HG03571 (cell line): ENCODE measurements around the gene LIX1L.

ENCODE experiments used
- ATAC-seq: cut with Tn5 transposase; IDR thresholded peaks from one replicate; pipeline ENCODE4 v1.9.1; 2021; ENCODE audit not compliant: unreplicated experiment

LIX1L gene

DNA sequence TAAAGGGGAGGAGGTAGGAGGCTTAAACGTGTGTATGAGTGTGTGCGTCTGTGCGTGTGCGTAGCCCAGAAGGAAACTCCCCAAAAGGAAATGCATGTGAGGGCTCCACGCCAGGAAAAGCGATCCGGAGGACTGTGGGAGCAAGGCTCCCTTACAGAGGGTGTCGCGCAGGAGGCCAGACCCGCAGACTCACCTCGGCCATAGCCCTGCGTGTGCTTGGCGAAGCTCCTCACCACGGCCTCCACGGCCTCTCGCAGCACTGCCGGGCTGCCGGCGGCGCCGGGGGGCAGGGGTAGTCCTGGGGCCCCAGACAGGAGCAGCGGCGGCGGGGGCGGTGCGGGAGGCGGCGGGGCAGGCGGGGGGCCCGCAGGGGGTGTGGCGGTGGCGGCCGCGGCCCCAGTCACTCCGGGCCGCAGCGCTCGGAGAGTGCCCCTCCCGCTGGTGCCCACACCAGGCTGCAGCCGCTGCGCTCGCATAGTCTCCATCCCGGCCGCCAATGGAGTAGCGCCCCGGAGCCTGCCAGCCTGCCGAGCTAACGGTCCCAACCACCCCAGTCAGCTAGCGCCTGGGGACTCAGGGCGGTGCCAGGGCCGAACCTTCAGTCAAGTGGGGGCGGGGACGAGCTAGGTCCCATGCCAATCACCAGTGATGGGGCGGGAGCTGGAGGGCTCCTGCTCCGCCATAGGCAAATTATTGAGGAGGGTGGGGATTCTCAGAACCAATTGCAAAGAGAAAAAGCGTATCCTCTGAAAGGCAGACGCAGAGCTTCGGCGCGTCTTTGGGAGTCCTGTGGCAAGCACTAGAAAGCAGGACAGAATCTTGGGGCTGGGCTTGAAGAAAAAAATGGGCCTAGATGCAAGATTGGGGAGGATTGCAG lies at the start of gene LIX1L:
Gene LIX1L, minus strand, starts transcription at position 575 of the 877 bp plus-strand sequence. Its CDS starts 90 bp downstream, at position 485.
- ATAC-seq, result peak; percentile 80

DNA sequence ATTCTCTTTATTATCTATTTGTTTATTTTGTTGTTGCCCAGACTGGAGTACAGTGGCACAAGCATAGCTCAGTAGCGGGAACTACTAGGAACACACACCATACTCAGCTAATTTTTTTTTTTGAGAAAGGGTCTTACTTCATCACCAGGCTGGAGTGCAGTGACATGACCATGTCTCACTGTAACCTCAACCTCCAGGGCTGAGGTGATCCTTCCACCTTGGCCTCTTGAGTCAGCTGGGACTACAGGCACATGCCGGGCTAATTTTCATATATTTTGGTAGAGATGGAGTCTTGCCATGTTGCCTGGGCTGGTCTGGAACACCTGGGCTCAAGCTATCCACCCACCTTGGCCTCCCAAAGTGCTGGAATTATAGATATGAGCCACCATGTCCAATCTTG lies 43.9 kb upstream of the LIX1L start:
- no peak for ATAC-seq

DNA sequence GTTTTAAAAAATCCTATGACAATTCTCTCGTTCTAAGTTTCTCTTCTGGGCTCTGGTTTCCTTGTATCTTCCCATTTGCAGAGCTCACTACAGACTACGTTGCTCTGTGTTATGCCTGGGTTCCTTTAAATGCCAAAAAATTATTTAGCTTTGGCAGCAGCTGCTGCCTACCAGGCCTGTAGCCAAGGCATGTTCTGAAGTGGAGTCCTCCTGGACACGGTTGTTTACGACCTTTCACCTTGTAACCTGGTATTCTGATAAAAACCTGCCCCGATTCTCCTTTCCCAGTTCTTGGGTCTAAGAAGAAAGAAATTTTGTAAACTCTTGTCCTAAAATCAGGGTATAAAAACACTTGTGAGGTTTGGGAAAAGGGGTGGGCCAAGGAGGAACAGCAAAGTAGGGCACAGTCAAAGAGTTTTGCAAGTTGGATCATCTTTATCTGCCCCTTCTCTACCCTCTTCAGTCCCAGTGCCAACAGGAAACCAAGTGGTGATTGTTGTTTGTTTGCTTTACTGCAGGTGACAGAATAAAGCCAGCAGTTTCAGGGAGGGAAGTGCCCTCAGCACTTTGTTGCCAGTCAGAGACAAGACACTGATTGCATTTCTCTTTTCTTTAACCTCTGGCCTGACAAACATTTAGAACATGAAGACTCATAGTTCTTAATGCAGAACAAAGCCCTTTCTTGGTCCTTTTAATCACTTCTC lies 41.7 kb upstream of the LIX1L start:
- ATAC-seq, result no peak

DNA sequence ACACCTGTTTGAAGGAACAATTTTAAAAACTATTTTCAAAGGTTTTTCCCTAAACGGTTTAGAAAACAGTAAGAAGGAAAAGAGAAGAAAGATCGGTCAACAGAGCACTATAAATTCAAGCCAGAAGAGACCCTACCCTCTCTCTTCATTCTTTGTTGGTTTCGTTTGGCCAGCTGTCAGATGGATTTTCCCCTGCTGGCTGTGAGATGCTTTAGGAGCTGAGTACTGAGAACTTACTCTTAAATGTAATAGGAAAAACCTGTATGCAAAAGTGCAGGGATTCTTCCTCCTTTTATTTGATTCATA lies 39.9 kb upstream of the LIX1L start:
- ATAC-seq, result no peak

DNA sequence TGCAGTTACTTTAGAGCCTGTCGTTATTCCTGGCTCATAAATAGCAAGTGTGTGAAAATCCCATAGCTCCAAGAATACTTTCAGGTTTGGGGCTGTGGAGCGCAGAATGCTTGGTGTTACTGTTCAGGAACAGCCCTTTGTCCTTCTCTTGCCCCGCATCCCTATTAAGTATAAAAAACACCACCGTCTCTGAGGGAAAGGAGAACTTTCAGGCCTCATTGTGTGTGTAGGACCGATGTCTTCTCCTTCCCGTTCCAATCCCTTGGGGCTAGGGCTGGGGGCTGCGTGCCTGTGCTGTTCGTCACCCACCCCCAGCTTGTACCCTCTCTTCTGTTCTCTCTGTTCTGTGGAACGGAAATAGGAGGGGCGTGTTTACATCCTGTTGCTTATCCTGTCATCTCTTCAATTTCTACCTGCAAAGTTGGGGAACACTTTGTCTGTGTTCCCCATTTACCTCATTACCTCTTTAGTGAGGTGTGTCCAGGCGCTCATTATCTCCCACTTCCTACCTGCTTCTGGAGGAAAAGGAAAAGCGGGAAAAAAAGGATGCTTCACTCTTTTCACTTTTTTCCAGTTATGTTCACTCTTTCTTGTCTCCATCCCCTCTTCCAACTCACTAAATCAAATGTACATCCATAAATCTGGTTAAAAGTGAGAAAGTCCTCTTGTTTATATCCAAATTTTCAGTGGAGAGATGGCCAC lies 39.4 kb upstream of the LIX1L start:
- ATAC-seq, result peak; percentile 21

DNA sequence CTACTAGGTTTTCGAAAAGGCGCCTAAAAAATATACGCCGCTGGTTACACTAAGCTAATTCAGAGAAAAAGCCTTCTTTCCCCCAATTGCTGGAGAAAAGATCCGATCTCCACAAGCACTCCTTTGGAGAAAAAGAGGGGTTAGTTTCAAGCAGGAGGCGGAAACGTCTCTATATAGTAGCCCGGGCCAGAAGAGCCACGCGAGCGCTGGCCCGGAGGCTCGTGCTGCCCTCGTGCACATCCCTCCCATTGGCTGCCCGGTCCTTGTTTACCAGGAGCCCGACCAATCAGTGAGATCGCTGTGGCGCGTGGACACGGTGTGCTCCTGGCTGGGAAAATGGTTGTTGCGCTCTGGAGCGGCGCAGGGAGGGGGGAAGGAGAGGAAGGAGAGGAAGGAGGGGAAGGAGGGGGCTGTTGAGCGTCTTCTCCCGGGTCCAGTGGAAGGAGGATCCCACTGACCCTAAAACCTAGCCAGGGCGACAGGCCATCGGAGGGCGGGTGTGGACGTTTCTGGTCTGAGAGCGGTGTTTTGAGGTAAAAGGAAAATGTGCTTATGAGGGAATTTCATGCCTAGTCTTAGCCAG lies 38.7 kb upstream of the LIX1L start, which contains the start of gene TXNIP:
Gene TXNIP, minus strand, starts transcription at position 147 of the 583 bp plus-strand sequence. CDS start 313 bp downstream, outside the sequence.
- ATAC-seq, result peak; percentile 88

DNA sequence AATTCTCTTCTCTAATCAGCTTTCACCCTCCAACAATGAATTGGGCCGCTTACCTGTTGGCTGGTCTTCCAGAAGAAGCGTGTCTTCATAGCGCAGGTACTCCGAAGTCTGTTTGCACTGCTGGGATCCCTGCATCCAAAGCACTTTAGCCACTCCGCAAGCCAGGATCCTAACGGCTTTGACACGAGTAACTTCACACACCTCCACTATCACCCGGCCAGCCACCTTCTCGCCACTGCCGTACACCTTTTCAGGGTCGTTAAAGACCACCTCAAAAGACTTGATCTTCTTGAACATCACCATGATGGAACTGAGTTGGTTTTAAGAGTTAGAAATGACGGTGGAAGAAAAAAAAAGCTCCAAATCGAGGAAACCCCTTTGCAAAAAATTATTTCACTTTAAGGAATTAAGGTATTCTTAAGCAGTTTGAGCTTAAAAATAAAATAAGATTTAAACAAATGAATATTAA lies 38.2 kb upstream of the LIX1L start:
- no peak for ATAC-seq

DNA sequence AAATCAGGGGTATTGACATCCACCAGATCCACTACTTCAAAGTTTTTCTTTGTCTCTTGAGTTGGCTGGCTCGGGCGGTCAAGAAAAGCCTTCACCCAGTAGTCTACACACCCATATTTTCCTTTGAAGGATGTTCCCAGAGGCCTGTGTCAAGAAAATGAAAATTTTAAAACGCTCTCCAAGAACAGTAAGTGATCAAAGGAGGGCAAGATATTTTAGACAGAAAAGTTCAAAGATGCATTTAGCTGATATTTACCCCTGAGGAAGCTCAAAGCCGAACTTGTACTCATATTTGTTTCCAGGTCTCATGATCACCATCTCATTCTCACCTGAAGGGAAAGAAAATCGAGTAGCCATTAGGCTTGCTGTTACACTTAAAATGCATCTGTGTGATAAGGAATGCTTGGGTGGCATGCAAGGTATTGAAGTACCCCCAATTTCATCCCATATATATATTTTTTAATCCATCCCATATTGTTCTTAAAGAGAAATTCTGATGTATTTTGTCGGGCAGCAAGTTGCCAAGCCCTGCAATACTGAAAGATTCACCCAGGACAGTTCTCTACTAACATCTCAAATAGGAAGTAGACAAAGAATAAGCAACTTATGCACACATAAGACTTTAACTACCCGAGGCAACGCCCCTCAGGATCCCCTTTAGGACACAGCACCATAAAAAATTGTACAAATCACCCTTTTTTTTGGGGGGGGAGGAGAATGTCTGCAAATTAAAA lies 37.5 kb upstream of the LIX1L start:
- no peak for ATAC-seq

DNA sequence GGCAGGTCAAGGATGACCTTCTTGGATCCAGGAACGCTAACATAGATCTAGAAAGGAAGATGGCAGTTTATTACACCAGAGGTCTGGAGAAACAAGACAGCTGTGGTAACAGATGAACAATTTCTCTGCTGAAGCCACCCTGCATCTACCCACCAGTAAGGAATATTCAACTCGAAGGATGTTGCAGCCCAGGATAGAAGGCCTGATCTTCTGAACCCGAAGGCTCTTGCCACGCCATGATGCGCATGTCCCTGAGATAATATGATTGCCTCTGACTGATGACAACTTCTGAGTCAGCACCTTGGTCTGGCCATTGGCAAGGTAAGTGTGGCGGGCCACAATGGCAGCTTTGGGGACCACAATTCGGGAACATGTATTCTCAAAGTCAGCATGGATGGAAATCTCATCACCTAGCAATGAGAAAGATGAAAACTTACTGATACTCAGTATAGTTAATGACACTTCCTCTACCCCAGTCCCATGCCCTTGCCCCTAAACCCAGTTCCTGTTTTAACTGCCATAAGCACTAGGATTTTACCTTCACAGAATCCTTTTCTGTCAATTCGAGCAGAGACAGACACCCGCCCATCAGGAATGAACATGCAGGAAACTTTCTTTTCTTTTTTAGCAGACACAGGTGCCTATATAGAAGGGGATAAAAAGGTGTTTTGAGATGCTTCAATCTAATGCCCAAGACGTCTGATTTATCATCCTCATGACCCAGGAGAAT lies 36.7 kb upstream of the LIX1L start:
- ATAC-seq, result no peak

DNA sequence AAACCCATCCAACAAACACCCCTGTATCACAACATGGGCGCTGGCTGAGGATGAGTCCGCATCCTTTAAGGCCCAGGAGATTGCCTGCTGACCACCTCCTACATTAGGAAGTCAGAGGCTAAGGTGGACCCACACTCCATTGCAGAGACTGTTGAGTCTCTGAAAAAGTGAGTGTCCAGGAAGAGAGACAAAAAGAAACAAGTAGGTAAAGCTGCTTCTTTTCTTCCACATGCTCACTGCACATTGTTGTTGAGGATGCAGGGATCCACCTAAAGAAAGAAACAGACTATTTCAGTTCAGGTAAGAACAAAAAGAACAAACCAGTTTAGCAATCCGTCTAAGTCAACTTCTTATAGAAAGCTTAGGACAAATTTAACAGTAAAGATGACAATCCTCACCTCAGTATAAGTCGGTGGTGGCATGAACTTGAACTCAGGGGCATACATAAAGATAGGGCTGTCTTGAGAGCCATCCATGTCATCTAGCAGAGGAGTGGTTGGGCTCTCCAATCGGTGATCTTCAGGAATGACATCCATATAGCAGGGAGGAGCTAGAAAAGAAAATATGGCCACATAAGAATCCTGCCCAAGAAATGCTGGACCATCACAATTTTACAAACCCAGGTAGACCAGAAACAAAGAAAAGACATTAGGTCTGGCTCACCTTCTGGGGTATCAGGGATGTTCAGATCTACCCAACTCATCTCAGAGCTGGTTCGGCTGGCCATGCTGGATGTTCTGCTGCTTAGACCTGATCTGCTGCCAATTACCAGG lies 36.0 kb upstream of the LIX1L start:
- ATAC-seq, result no peak

DNA sequence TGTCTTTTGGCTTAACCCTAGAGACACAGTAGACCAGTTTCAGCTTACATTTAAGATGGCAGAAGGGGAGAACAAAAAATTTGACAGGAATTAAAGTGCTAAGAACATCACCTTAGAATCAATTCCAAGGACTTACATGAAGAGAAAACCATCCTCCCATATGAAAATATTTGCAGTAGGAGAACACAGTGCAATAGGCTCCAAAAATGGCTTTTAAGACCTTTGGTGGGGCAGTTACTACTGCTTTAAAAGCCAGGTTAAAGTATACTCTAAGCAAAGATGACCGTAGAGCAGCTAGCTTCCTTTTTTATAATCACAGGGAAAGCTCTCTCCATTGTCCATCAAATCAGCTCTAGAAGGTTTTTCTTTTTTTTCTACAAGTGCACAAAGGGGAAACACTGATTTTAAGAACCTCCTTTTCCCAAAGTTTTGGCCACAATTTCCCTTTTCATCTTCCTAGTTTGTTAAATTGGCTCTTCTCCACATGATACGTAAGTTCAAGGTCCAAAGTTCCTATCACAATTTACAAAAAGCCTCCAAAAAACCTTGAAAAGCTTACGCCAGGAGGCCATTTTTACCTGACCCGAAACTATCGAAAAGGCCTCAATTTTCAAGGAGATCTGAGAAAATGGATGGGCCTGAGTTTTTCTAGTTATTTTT lies 35.3 kb upstream of the LIX1L start:
- no peak for ATAC-seq

DNA sequence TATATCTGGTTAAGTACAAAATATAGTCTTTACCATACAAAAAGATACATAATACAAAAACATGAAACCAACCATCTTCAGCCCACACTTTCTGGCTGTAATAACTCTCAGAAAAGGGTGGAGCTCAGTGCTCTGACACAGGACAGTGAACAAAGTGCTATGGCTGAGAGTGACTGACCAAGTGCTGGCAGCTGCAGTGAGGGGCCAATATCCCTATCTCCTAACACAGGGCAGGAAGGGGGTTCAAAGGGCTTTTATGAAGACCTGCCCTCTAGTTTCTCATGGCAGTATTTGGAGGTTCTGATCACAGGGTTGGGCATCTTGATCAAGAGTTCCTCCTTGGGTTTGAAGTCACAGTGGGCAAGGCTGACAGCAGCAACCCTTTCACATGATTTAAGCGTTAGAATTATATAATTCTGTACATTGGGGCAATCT lies 34.7 kb upstream of the LIX1L start:
- ATAC-seq, result no peak

DNA sequence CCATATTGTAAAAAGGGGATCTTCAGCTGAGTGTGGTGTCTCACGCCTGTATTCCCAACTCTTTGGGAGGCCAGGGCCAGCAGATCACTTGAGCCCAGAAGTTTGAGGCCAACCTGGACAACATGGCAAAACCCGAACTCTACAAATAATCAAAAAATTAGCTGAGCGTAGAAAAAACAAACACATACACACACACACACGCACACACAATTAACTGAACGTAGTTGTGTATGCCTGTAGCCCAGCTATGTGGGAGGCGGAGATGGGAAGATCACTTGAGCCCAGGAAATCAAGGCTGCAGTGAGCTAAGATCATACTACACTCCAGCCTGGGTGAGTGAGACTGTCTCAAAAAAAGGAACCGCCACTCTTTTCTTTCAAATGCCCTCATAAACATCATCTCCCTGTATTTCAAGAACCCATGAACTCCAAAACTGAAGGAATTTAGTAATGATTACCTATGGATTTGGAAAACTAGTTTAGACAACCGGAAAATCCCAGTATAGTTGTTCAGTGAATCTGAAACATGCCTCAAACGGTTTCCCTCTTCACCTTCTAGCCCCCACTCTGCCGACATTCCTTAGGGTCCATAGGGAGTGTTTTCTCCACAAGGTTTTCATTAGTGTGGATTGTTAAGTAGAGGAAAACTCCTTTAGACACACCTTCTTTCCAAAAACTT lies 34.1 kb upstream of the LIX1L start:
- ATAC-seq, result no peak

DNA sequence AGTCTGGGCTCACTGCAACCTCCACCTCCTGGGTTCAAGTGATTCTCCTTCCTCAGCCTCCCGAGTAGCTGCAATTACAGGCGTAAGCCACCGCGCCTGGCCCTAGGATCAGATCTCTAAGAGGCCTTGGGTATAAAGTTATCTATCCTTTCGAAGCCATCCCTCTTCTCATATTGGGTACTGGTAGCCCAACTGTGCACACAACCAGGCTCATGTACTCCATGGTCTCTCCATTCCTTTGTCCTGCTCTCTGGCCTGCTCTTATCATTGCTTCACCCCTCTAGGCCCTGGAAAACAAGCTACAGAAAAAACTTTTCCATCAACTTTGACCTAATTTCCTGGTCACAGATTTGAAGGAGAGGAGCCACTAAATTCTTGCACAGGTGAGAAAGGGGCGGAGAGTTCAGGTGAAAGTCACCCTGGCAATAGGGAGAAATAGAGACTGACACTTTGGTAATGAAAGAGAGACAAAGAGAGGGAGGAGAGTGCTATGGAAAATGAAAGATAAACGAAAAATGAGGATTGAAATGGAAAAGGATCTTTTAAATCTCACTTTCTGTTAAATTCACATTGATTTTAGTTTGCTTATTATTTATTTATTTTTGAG lies 32.5 kb upstream of the LIX1L start:
- ATAC-seq, result no peak

DNA sequence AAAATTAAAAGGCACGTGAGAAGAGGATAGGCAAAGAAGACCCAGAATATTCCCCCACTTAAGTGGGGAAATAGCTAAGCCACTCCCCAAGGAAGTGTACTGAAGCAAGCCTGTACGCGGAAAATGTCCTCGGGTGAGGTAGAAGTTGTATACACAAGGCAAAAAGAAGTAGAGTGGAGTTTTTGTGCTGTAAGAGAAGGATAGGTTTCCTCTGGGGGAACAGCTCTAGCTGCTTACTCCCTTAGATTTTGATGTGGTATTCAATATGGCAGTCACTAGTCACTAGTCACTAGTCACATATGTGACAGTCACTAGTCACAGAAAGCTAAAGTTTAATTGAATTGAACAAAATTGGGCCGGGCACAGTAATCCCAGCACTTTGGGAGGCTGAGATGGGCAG lies 31.0 kb upstream of the LIX1L start:
- no peak for ATAC-seq

DNA sequence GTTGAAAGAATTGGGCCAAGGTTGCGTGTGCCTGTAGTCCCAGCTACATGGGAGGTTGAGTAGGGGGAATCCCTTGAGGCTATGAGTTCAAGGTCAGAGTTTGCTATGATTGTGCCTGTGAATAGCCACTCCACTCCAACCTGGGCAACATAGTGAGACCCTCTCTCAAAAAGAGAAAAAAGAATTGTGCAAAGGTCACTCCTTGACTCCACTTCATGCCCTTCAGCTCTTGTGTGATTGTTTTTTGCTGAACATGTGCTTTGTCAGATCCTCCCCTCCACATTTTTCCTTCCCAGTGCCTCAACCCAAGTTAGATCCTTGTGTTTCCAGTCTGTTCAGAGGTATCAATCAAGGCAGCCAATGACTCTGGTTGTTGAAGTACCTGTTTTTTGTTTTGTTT lies 30.1 kb upstream of the LIX1L start:
- no peak for ATAC-seq

DNA sequence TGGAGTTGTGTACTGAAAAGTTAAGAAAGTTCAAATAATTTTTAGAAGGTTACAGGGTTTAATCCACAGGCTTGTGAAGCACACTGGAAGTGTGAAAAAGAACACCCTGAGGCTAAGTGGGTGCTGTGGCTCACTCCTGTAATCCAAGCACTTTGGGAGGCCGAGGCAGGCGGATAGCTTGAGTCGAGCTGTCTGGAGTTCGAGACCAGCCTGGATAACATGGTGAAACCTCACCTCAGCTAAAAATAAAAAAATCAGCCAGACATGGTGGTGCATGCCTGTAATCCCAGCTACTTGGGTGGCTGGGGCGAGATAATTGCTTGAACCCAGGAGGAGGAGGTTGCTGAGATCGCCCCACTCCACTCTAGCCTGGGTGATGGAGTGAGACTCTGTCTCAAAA lies 28.7 kb upstream of the LIX1L start:
- ATAC-seq, result no peak
